Measurements from ENCODE around the gene LYZL4. TPM values are rescaled to one million over a fixed set of nuclear protein-coding genes. Genes with fewer than 3 reads are reported as not detected.

Gene LYZL4
- total and polyA plus RNA-seq, 12 donors, result not detected

- Histone ChIP-seq H3K4me3 (no peak overlapping the region), H3K27me3 (peaks cover 0 to 9% (median 0%) of the 10 kb centered on the region in 7 donors), H3K27ac (no peak overlapping the region), H3K4me1 (peaks cover 0 to 4% (median 0%) of the 10 kb centered on the region in 9 donors), H3K9me3 (peaks cover 0 to 6% (median 0%) of the 10 kb centered on the region in 11 donors), H3K36me3 (no peaks in the 10 kb centered on the region)
- no peak for ATAC-seq
- TF ChIP-seq, protein P1, sequence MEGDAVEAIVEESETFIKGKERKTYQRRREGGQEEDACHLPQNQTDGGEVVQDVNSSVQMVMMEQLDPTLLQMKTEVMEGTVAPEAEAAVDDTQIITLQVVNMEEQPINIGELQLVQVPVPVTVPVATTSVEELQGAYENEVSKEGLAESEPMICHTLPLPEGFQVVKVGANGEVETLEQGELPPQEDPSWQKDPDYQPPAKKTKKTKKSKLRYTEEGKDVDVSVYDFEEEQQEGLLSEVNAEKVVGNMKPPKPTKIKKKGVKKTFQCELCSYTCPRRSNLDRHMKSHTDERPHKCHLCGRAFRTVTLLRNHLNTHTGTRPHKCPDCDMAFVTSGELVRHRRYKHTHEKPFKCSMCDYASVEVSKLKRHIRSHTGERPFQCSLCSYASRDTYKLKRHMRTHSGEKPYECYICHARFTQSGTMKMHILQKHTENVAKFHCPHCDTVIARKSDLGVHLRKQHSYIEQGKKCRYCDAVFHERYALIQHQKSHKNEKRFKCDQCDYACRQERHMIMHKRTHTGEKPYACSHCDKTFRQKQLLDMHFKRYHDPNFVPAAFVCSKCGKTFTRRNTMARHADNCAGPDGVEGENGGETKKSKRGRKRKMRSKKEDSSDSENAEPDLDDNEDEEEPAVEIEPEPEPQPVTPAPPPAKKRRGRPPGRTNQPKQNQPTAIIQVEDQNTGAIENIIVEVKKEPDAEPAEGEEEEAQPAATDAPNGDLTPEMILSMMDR (IDR thresholded peaks at IDR 0.05), result no peak
- DNase-seq, result no peak
- intact Hi-C loops (cut with DNase I), result no loop called here
- WGBS, 2 donors, result 90 to 94% methylated on average over 8 of the region's 8 CpGs
Measured at GRCh38 chr3:42397644-42398043, 12.8 kb downstream of the LYZL4 start.

- Histone ChIP-seq H3K27me3 (peaks cover 0 to 11% (median 0%) of the 10 kb centered on the region in 7 donors), H3K4me1 (peaks cover 0 to 4% (median 0%) of the 10 kb centered on the region in 9 donors), H3K9me3 (no peaks in the 10 kb centered on the region), H3K36me3 (no peaks in the 10 kb centered on the region), H3K4me3 (no peak overlapping the region), H3K27ac (no peak overlapping the region)
- 81 to 85% methylated on average over 12 of the region's 12 CpGs for WGBS, 2 donors
- TF ChIP-seq, protein P1 (IDR thresholded peaks at IDR 0.05), result no peak
- DNase-seq, result no peak
- ATAC-seq, result no peak
- intact Hi-C loops (cut with DNase I), result no loop called here
Measured at GRCh38 chr3:42394579-42395288, 15.7 kb downstream of the LYZL4 start.

GRCh38 chr3:42387802-42388651 is 22.4 kb downstream of the LYZL4 start:
- Histone ChIP-seq H3K36me3 (no peaks in the 10 kb centered on the region), H3K9me3 (no peaks in the 10 kb centered on the region), H3K4me3 (no peak overlapping the region), H3K27ac (no peak overlapping the region), H3K27me3 (peaks cover 0 to 7% (median 4%) of the 10 kb centered on the region in 7 donors), H3K4me1 (no peaks in the 10 kb centered on the region)
- intact Hi-C loops (cut with DNase I), result no loop called here
- no peak for ATAC-seq
- TF ChIP-seq, protein P1 (IDR thresholded peaks at IDR 0.05), result no peak
- DNase-seq, result no peak
- 60 to 76% methylated on average over 10 of the region's 10 CpGs for WGBS, 2 donors

- no peak for ATAC-seq
- Histone ChIP-seq H3K27me3 (peaks cover 0 to 7% (median 0%) of the 10 kb centered on the region in 7 donors), H3K36me3 (no peaks in the 10 kb centered on the region), H3K4me1 (peaks cover 0 to under 1% (median 0%) of the 10 kb centered on the region in 9 donors), H3K9me3 (no peaks in the 10 kb centered on the region), H3K27ac (no peak overlapping the region), H3K4me3 (no peak overlapping the region)
- intact Hi-C loops (cut with DNase I), result no loop called here
- TF ChIP-seq, protein P1 (IDR thresholded peaks at IDR 0.05), result no peak
- no peak for DNase-seq
- WGBS, 2 donors, result 83 to 84% methylated on average over 6 of the region's 6 CpGs
Measured at GRCh38 chr3:42381551-42382082, 28.8 kb downstream of the LYZL4 start.
